Liver (tissue), 9 donors: ENCODE results near the gene HMHB1. TPM values are rescaled to one million over a fixed set of nuclear protein-coding genes. Genes with fewer than 3 reads are reported as not detected.

Experiments
- DNase-seq: peaks from one replicate; pipeline ENCODE4 v3.0.0-alpha.2; 2017; ENCODE audit warnings: low spot score
- H3K27ac ChIP-seq, 2 donors: one replicate each; pipeline ENCODE4 v1.7.0; 2013; ENCODE audit warnings: inconsistent platforms in 2 of 2, low read length in 2 of 2, control low read depth in 1 of 2, low read depth in 1 of 2, mild to moderate bottlenecking in 1 of 2
- H3K27me3 ChIP-seq, 4 donors: one replicate each; pipeline versions ENCODE4 v1.6.1 to v1.7.0; 2013; ENCODE audit warnings: low read length in 3 of 4, inconsistent platforms in 1 of 4, mild to moderate bottlenecking in 1 of 4, moderate library complexity in 1 of 4; ENCODE audit not compliant: control insufficient read depth in 4 of 4, insufficient read depth in 4 of 4
- H3K36me3 ChIP-seq, 4 donors: one replicate each; pipeline versions ENCODE4 v1.6.1 to v1.7.0; 2013; ENCODE audit warnings: low read length in 3 of 4, mild to moderate bottlenecking in 3 of 4, low read depth in 1 of 4, moderate library complexity in 1 of 4; ENCODE audit not compliant: control insufficient read depth in 4 of 4, insufficient read depth in 3 of 4
- H3K4me1 ChIP-seq, 4 donors: one replicate each; pipeline versions ENCODE4 v1.6.1 to v1.7.0; 2013; ENCODE audit warnings: low read length in 3 of 4, mild to moderate bottlenecking in 3 of 4, moderate library complexity in 1 of 4; ENCODE audit not compliant: control insufficient read depth in 4 of 4, insufficient read depth in 4 of 4
- H3K4me3 ChIP-seq, 3 donors: one replicate each; pipeline versions ENCODE4 v1.6.1 to v1.7.0; 2013; ENCODE audit warnings: low read length in 3 of 3, control low read depth in 1 of 3, low read depth in 1 of 3, mild to moderate bottlenecking in 1 of 3
- H3K9ac ChIP-seq, 2 donors: one replicate each; pipeline ENCODE4 v1.7.0; 2013; ENCODE audit warnings: low read length in 2 of 2, mild to moderate bottlenecking in 2 of 2, moderate library complexity in 2 of 2, control low read depth in 1 of 2, low read depth in 1 of 2
- H3K9me3 ChIP-seq, 4 donors: one replicate each; pipeline versions ENCODE4 v1.6.1 to v1.7.0; 2013; ENCODE audit warnings: low read length in 3 of 4; ENCODE audit not compliant: control insufficient read depth in 4 of 4
- ATF3 ChIP-seq: IDR thresholded peaks from 2 replicates; pipeline ENCODE4 v1.6.1; 2016; ENCODE audit warnings: antibody characterized with exemption
- FOXA2 ChIP-seq: IDR thresholded peaks from 2 replicates; pipeline ENCODE4 v1.6.1; 2016; ENCODE audit warnings: antibody characterized with exemption
- HNF4A ChIP-seq, 2 donors: conservative IDR thresholded peaks; 2 replicates each; pipeline ENCODE4 v1.6.1; 2016; ENCODE audit warnings: antibody characterized with exemption in 2 of 2, mild to moderate bottlenecking in 2 of 2
- HNF4G ChIP-seq: IDR thresholded peaks from 2 replicates; pipeline ENCODE4 v1.6.1; 2016; ENCODE audit warnings: antibody characterized with exemption
- RAD21 ChIP-seq, 2 donors: IDR thresholded peaks; 2 replicates each; pipeline ENCODE4 v1.6.1; 2016; ENCODE audit warnings: antibody characterized with exemption in 2 of 2, mild to moderate bottlenecking in 2 of 2
- REST ChIP-seq: IDR thresholded peaks from 2 replicates; pipeline ENCODE4 v1.6.1; 2016; ENCODE audit warnings: antibody characterized with exemption, mild to moderate bottlenecking
- RXRA ChIP-seq, 2 donors: IDR thresholded peaks; 2 replicates each; pipeline ENCODE4 v1.6.1; 2017 to 2018; ENCODE audit warnings: antibody characterized with exemption in 2 of 2, mild to moderate bottlenecking in 1 of 2
- SP1 ChIP-seq: IDR thresholded peaks from 2 replicates; pipeline ENCODE4 v1.6.1; 2018; ENCODE audit warnings: antibody characterized with exemption, mild to moderate bottlenecking
- WGBS: extraction: QIAGEN DNeasy Blood & Tissue Kit; methylation state at CpG from one replicate; pipeline ENCODE4 v1.1.7; 2013; 5-methylcytosine and 5-hydroxymethylcytosine counted together
- polyA plus RNA-seq, 2 donors: library from polyadenylated mRNA; stranded (reverse) in 1 of 2; unstranded in 1 of 2; fragments of 200-250 nt in 1 of 2; fragments of >200 nt in 1 of 2; fragmentation: Nextera tagmentation in 1 of 2; extraction: Ambion mirVana in 1 of 2; gene quantifications; one replicate each; pipeline versions ENCODE4 v1.2.1 to v1.2.3, GENCODE V29; 2013 to 2015
- total RNA-seq, 2 donors: library from RNA; depleted of rRNA; stranded (reverse); fragments of >200 nt; gene quantifications; one replicate each; pipeline ENCODE4 v1.2.3, GENCODE V29; 2014
- TF ChIP-seq, protein P1 (sequence below): IDR thresholded peaks from 2 replicates; pipeline ENCODE4 v1.6.1; 2016; ENCODE audit warnings: antibody characterized with exemption
- TF ChIP-seq, protein P2 (sequence below): fragments of 150-350 bp; IDR thresholded peaks from 2 replicates; pipeline ENCODE4 v1.5.1; 2017; ENCODE audit warnings: improper control_type of control experiment, low read depth, low read length; ENCODE audit not compliant: missing input control
- donor health status: healthy.
- donor health status: healthy.
- donor health status: healthy.
- donor health status: healthy.
- donor health status: healthy.

Gene HMHB1
- total and polyA plus RNA-seq, 4 donors, result not detected

- peaks cover 0 to 5% (median under 1%) of the 10 kb centered on the region in 4 donors for H3K4me1 ChIP-seq
- no peaks in the 10 kb centered on the region for H3K27me3 ChIP-seq
- H3K27ac ChIP-seq, result no peak overlapping the region
- no peak overlapping the region for H3K4me3 ChIP-seq
- H3K9ac ChIP-seq, result no peak overlapping the region
- H3K9me3 ChIP-seq, result no peaks in the 10 kb centered on the region
- no peak for TF ChIP-seq SP1
- TF ChIP-seq, protein P1, sequence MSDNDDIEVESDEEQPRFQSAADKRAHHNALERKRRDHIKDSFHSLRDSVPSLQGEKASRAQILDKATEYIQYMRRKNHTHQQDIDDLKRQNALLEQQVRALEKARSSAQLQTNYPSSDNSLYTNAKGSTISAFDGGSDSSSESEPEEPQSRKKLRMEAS, result no peak
- peak in 1 of 2 donors; percentile 16 for TF ChIP-seq HNF4A (conservative IDR thresholded peaks at IDR 0.05)
- TF ChIP-seq HNF4G, result no peak
- no peak for TF ChIP-seq REST
- TF ChIP-seq ATF3, result no peak
- no peak for TF ChIP-seq FOXA2
- peak; percentile 85 to 89 for TF ChIP-seq RXRA (IDR thresholded peaks at IDR 0.05)
- TF ChIP-seq, protein P2, sequence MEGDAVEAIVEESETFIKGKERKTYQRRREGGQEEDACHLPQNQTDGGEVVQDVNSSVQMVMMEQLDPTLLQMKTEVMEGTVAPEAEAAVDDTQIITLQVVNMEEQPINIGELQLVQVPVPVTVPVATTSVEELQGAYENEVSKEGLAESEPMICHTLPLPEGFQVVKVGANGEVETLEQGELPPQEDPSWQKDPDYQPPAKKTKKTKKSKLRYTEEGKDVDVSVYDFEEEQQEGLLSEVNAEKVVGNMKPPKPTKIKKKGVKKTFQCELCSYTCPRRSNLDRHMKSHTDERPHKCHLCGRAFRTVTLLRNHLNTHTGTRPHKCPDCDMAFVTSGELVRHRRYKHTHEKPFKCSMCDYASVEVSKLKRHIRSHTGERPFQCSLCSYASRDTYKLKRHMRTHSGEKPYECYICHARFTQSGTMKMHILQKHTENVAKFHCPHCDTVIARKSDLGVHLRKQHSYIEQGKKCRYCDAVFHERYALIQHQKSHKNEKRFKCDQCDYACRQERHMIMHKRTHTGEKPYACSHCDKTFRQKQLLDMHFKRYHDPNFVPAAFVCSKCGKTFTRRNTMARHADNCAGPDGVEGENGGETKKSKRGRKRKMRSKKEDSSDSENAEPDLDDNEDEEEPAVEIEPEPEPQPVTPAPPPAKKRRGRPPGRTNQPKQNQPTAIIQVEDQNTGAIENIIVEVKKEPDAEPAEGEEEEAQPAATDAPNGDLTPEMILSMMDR, result peak; percentile 95
- TF ChIP-seq RAD21 (IDR thresholded peaks at IDR 0.05), result peak; percentile 100
- no peaks in the 10 kb centered on the region for H3K36me3 ChIP-seq
- WGBS, result 21% methylated on average over 8 of the region's 8 CpGs
- DNase-seq, result peak; percentile 82
These were observed 13.1 kb downstream of the HMHB1 start for GRCh38 chr5:143824851-143825720.

GRCh38 chr5:143826951-143827444 is 15.0 kb downstream of the HMHB1 start:
- Histone ChIP-seq H3K4me3 (no peak overlapping the region), H3K9ac (no peak overlapping the region), H3K4me1 (peaks cover 0 to 2% (median 0%) of the 10 kb centered on the region in 4 donors), H3K27me3 (no peaks in the 10 kb centered on the region), H3K36me3 (no peaks in the 10 kb centered on the region), H3K9me3 (no peaks in the 10 kb centered on the region), H3K27ac (no peak overlapping the region)
- 76% methylated on average over 3 of the region's 3 CpGs for WGBS
- no peak for TF ChIP-seq REST
- no peak for DNase-seq
